Mesenchymal stem cell (in vitro differentiated cells and primary cell): ENCODE measurements around the gene PSTPIP1.

Experiments used
- DNase-seq: peaks from one replicate; pipeline ENCODE4 v3.0.0-alpha.2; 2013
- H2AFZ ChIP-seq: one replicate; pipeline ENCODE4 v1.6.1; 2013; ENCODE audit warnings: low read depth, mild to moderate bottlenecking, control low read depth, inconsistent platforms, low read length, moderate library complexity
- H2AK5ac ChIP-seq: 2 replicates; pipeline ENCODE4 v1.6.1; 2013; ENCODE audit warnings: low read length, moderate library complexity, mild to moderate bottlenecking, inconsistent platforms; ENCODE audit not compliant: severe bottlenecking
- H2BK120ac ChIP-seq: one replicate; pipeline ENCODE4 v1.6.1; 2013; ENCODE audit warnings: low read depth, mild to moderate bottlenecking, inconsistent platforms, low read length, moderate library complexity
- H2BK12ac ChIP-seq, 2 experiments: one replicate each; pipeline ENCODE4 v1.6.1; 2013; ENCODE audit warnings: inconsistent platforms in 2 of 2, low read length in 2 of 2, mild to moderate bottlenecking in 2 of 2, moderate library complexity in 2 of 2, control low read depth in 1 of 2
- H2BK15ac ChIP-seq: one replicate; pipeline ENCODE4 v1.6.1; 2013; ENCODE audit warnings: mild to moderate bottlenecking, low read depth, inconsistent platforms; ENCODE audit not compliant: poor library complexity, severe bottlenecking
- H2BK5ac ChIP-seq: 2 replicates; pipeline ENCODE4 v1.6.1; 2013; ENCODE audit warnings: low read depth, mild to moderate bottlenecking, low read length, control low read depth, inconsistent platforms; ENCODE audit not compliant: poor library complexity, severe bottlenecking
- H3K14ac ChIP-seq, 2 experiments: one replicate each; pipeline ENCODE4 v1.6.1; 2013; ENCODE audit warnings: inconsistent platforms in 2 of 2, low read length in 2 of 2, control low read depth in 1 of 2, mild to moderate bottlenecking in 1 of 2, moderate library complexity in 1 of 2
- H3K18ac ChIP-seq, 2 experiments: one replicate each; pipeline ENCODE4 v1.6.1; 2013; ENCODE audit warnings: inconsistent platforms in 2 of 2, low read length in 2 of 2, control low read depth in 1 of 2, low read depth in 1 of 2, mild to moderate bottlenecking in 1 of 2
- H3K23ac ChIP-seq, 2 experiments: one replicate each; pipeline ENCODE4 v1.6.1; 2013; ENCODE audit warnings: inconsistent platforms in 2 of 2, low read length in 2 of 2, mild to moderate bottlenecking in 2 of 2, moderate library complexity in 2 of 2, control low read depth in 1 of 2
- H3K27ac ChIP-seq: 2 replicates; pipeline ENCODE4 v1.5.1; 2013; ENCODE audit warnings: mild to moderate bottlenecking, moderate library complexity, low read length, control low read depth, inconsistent platforms; ENCODE audit not compliant: poor library complexity, severe bottlenecking
- H3K27me3 ChIP-seq, 2 experiments: 2 replicates each; pipeline versions ENCODE4 v1.6.1 to v1.7.0; 2013; ENCODE audit warnings: low read length in 2 of 2, mild to moderate bottlenecking in 2 of 2, moderate library complexity in 2 of 2, control low read depth in 1 of 2, inconsistent platforms in 1 of 2; ENCODE audit not compliant: control insufficient read depth in 1 of 2, insufficient read depth in 1 of 2
- H3K36me3 ChIP-seq, 2 experiments: 2 replicates each; pipeline versions ENCODE4 v1.6.1 to v1.7.0; 2013; ENCODE audit warnings: low read length in 2 of 2, control low read depth in 1 of 2, inconsistent platforms in 1 of 2, low read depth in 1 of 2, mild to moderate bottlenecking in 1 of 2; ENCODE audit not compliant: insufficient read depth in 2 of 2, control insufficient read depth in 1 of 2
- H3K4ac ChIP-seq, 2 experiments: one replicate each; pipeline ENCODE4 v1.6.1; 2013; ENCODE audit warnings: inconsistent platforms in 2 of 2, low read length in 2 of 2, mild to moderate bottlenecking in 2 of 2, moderate library complexity in 2 of 2, control low read depth in 1 of 2, low read depth in 1 of 2
- H3K4me1 ChIP-seq: 2 replicates; pipeline ENCODE4 v1.6.1; 2013; ENCODE audit warnings: low read depth, low read length, control low read depth; ENCODE audit not compliant: control insufficient read depth, insufficient read depth
- H3K4me2 ChIP-seq: 2 replicates; pipeline ENCODE4 v1.6.1; 2013; ENCODE audit warnings: low read length, mild to moderate bottlenecking, inconsistent platforms; ENCODE audit not compliant: poor library complexity, severe bottlenecking
- H3K4me3 ChIP-seq, 2 experiments: 2 replicates each; pipeline versions ENCODE4 v1.5.1 to v1.7.0; 2013; ENCODE audit warnings: low read length in 2 of 2, mild to moderate bottlenecking in 2 of 2, control low read depth in 1 of 2, low read depth in 1 of 2; ENCODE audit not compliant: insufficient read depth in 1 of 2
- H3K79me1 ChIP-seq: replicated peaks from 2 replicates; pipeline ENCODE4 v1.6.1; 2013; ENCODE audit warnings: mild to moderate bottlenecking, control low read depth, low read length, inconsistent platforms; ENCODE audit not compliant: poor library complexity, severe bottlenecking
- H3K9ac ChIP-seq: 2 replicates; pipeline ENCODE4 v1.7.0; 2013; ENCODE audit warnings: mild to moderate bottlenecking, low read length, moderate library complexity
- H3K9me3 ChIP-seq: 2 replicates; pipeline ENCODE4 v1.7.0; 2013; ENCODE audit warnings: mild to moderate bottlenecking, low read length; ENCODE audit not compliant: control insufficient read depth
- H4K8ac ChIP-seq: one replicate; pipeline ENCODE4 v1.6.1; 2013; ENCODE audit warnings: inconsistent platforms, mild to moderate bottlenecking, low read length, moderate library complexity
- H4K91ac ChIP-seq: one replicate; pipeline ENCODE4 v1.6.1; 2013; ENCODE audit warnings: mild to moderate bottlenecking, low read length, inconsistent platforms
- WGBS: methylation state at CpG from one replicate; pipeline ENCODE4 v1.1.7; 2013; ENCODE audit warnings: mixed read lengths; 5-methylcytosine and 5-hydroxymethylcytosine counted together

The PSTPIP1 gene

DNA sequence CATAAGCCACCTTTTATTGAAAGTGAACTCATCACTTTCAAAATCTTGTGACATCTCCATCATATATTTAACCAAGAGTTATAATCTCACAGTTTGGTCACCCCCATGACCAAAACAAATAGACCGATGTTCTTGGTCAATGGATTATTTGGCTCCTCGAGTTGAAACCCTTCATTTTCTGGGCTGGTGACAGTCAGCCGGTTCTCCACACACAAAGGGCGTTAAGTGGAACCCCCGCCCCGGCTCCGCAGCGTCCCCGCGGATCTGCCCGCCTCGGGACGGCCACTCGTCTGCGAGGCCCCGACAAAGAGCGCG is 75.2 kb downstream of the PSTPIP1 start:
- Histone ChIP-seq H2BK5ac (no peak overlapping the region), H3K23ac (peak overlapping the region in 1 of 2 experiments; percentile 43), H3K4ac (peak overlapping the region in 1 of 2 experiments; percentile 86), H3K27me3 (peaks cover 0 to 4% of the 10 kb centered on the region in 2 experiments), H2BK12ac (no peak overlapping the region), H3K4me2 (peak overlapping the region; percentile 66), H2AFZ (no peak overlapping the region), H3K14ac (no peak overlapping the region), H2AK5ac (no peak overlapping the region), H3K36me3 (peaks cover 0 to 6% of the 10 kb centered on the region in 2 experiments), H3K79me1 (no peaks in the 10 kb centered on the region), H4K8ac (no peak overlapping the region), H3K9ac (peak overlapping the region; percentile 93), H3K9me3 (no peaks in the 10 kb centered on the region), H3K27ac (peak overlapping the region; percentile 58), H4K91ac (no peak overlapping the region), H3K4me1 (peaks cover 2% of the 10 kb centered on the region), H3K18ac (peak overlapping the region in 1 of 2 experiments; percentile 65), H3K4me3 (peak overlapping the region; percentile 87 to 92), H2BK120ac (no peak overlapping the region), H2BK15ac (no peak overlapping the region)
- DNase-seq = no peak
- WGBS = under 1% methylated on average over 18 of the region's 18 CpGs

- peak within 1 kb of the TSS; percentile 94 for H4K8ac ChIP-seq
- peak within 1 kb of the TSS; percentile 80 for H2BK120ac ChIP-seq
- H3K23ac ChIP-seq = peak within 1 kb of the TSS in 1 of 2 experiments; percentile 67
- H3K14ac ChIP-seq = peak within 1 kb of the TSS in 1 of 2 experiments; percentile 88
- H3K4ac ChIP-seq = peak within 1 kb of the TSS; percentile 77 to 95
- peak within 1 kb of the TSS; percentile 56 for H2BK15ac ChIP-seq
- H2AK5ac ChIP-seq = no peak within 1 kb of the TSS
- H3K27me3 ChIP-seq = peaks cover 0 to 4% of the 10 kb centered on the region in 2 experiments
- H3K4me2 ChIP-seq = peak within 1 kb of the TSS; percentile 66
- H3K36me3 ChIP-seq = peaks cover 0 to 6% of the 10 kb centered on the region in 2 experiments
- peak within 1 kb of the TSS; percentile 45 to 76 for H2BK12ac ChIP-seq
- H4K91ac ChIP-seq = peak within 1 kb of the TSS; percentile 84
- DNase-seq = peak; percentile 94
- H3K4me1 ChIP-seq = peaks cover 2% of the 10 kb centered on the region
- no peaks in the 10 kb centered on the region for H3K9me3 ChIP-seq
- peak within 1 kb of the TSS; percentile 58 for H3K27ac ChIP-seq
- H3K18ac ChIP-seq = peak within 1 kb of the TSS; percentile 88 to 91
- peak within 1 kb of the TSS; percentile 93 for H3K9ac ChIP-seq
- peak within 1 kb of the TSS; percentile 69 for H2BK5ac ChIP-seq
- under 1% methylated on average over 73 of the region's 97 CpGs for WGBS
- peak within 1 kb of the TSS; percentile 87 to 92 for H3K4me3 ChIP-seq
- peak within 1 kb of the TSS; percentile 80 for H2AFZ ChIP-seq
- no peaks in the 10 kb centered on the region for H3K79me1 ChIP-seq
Observed at GRCh38 chr15:77070495-77071304, 75.8 kb downstream of the PSTPIP1 start, which contains the start of gene TSPAN3. TSPAN3 (minus strand) TSS chr15:77071109; CDS start chr15:77070954, 155 bp downstream.

GRCh38 chr15:77071305-77072223 is 76.6 kb downstream of the PSTPIP1 start:
- H3K4me3 ChIP-seq = peak overlapping the region in 1 of 2 experiments; percentile 87
- H3K4me1 ChIP-seq = peaks cover 2% of the 10 kb centered on the region
- peak overlapping the region; percentile 45 to 76 for H2BK12ac ChIP-seq
- no peak overlapping the region for H2AK5ac ChIP-seq
- peaks cover 0 to 6% of the 10 kb centered on the region in 2 experiments for H3K36me3 ChIP-seq
- no peak overlapping the region for H3K27ac ChIP-seq
- H4K8ac ChIP-seq = peak overlapping the region; percentile 84
- peak overlapping the region; percentile 55 for H2AFZ ChIP-seq
- no peak overlapping the region for H3K4me2 ChIP-seq
- H3K9me3 ChIP-seq = no peaks in the 10 kb centered on the region
- no peak overlapping the region for H3K4ac ChIP-seq
- no peak for DNase-seq
- WGBS = 92% methylated on average over 15 of the region's 15 CpGs
- H3K18ac ChIP-seq = peak overlapping the region in 1 of 2 experiments; percentile 59
- H3K14ac ChIP-seq = no peak overlapping the region
- no peak overlapping the region for H4K91ac ChIP-seq
- H2BK5ac ChIP-seq = no peak overlapping the region
- no peak overlapping the region for H2BK15ac ChIP-seq
- no peak overlapping the region for H2BK120ac ChIP-seq
- peaks cover 0 to 4% of the 10 kb centered on the region in 2 experiments for H3K27me3 ChIP-seq
- no peak overlapping the region for H3K23ac ChIP-seq
- H3K9ac ChIP-seq = peak overlapping the region; percentile 93
- no peaks in the 10 kb centered on the region for H3K79me1 ChIP-seq
